ENCODE data around the gene LBHD1.
"Not testable (repeated sequence)": the region's sequence is repeated elsewhere in the genome, so short reads cannot be mapped to it uniquely, and the experiment has no call there.

The LBHD1 gene

DNA sequence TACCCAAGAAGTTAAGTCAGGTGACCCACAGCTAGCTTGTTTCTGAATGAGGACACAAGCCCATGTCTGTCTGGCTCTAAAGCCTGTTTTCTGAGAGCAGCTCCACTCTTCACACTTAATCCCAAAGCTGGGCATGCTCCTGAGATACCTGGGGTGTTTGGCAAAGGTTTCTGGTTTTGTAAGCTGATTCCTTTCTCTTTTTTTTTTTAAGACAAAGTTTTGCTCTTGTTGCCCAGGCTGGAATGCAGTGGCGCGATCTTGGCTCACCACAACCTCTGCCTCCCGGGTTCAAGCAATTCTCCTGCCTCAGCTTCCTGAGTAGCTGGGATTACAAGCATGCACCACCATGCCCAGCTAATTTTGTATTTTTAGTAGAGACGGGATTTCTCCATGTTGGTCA lies 21.6 kb upstream of the LBHD1 start:
- DNase-seq, result not testable (repeated sequence)

- DNase-seq, result no peak
These were observed 17.5 kb upstream of the LBHD1 start, which contains the start of gene LRRN4CL for GRCh38 chr11:62689421-62690183. LRRN4CL (minus strand) TSS chr11:62689530; CDS start chr11:62688508, 1,022 bp downstream.

DNA sequence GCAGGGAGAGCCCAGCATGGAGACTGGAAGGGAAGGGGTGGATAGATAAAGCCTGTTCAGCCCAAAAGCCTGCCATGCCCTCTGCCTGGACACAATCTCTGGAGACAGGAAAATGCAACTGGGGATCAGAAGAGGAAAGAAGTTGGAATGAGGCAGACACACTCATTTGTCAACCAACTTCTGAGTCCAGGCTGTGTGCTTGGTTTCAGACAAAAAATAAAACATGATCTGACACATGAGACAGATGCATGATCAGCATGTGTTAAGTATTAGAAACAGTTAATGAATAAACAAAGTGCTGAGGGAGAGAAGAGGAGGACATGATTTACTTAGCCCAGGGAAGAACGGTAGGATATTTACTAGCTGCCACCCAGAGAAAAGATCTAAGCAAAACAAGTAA lies 16.4 kb upstream of the LBHD1 start:
- DNase-seq, result no peak

DNA sequence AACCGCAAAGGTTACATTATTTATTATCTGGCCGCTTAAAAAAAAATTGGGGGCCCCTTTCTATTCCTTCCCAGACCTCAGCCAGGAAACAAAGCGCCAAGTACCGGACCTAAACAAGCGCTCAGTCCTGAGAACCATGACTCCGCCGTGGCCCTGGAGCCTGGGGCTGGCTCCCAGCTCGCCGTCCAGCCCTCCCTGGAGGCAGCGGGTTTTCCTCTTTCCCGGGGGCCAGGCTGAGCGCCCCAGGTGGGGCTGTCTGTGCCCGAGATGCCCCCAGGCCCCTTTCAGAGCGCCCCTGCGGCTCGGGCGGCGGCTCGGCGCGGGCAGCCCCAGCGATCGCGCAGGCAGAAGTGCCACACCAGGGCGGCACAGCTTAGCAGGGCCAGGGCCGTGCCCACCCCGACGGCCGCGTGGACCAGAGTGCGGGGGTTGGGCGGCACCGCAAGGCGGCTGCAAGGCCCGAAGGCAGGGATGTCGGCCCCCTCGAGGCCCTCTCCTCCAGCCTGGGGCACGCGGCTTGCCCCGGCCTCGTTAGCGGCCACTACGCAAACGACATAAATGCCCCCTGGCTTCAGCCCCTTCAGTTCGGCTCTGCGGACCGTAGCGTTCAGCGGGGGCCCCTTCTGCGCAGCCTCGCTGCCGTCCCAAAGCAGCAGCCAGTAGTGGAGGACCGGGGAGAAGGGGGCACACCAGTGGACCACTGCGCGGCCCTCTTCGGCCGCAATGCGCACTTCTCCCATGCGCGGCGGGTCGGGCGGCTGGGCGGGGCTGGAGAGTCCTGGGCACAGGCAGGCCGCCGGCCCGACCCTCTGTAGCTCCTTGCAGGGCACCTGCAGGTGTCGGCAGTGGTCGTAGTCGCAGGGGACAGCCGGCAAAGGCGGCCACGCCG lies 15.7 kb upstream of the LBHD1 start:
- DNase-seq, result no peak

DNA sequence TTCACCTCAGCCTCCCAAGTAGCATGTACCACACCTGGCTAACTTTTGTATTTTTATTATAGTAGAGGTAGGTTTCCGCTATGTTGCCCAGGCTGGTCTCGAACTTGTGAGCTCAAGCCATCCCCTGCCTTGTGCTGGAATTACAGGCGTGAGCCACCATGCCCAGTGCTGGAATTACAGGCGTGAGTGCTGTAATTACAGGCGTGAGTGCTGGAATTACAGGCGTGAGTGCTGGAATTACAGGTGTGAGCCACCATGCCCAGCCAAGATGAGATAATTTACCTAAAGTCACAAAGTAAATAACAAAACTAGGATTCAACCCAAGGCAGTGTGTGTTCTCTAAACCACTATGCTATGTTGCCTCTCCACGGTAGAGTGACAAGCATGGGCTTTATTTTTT lies 10.5 kb upstream of the LBHD1 start:
- no peak for DNase-seq

GRCh38 chr11:62680825-62681240 lies 8.8 kb upstream of the LBHD1 start:
- peak; percentile 83 to 91 for DNase-seq

- peak; percentile 89 to 93 for DNase-seq
These were observed 7.0 kb upstream of the LBHD1 start, which contains the start of gene UBXN1 for GRCh38 chr11:62678770-62679696. UBXN1 (minus strand) TSS chr11:62679073; CDS start chr11:62678923, 150 bp downstream.

- no peak for DNase-seq
These were observed 6.3 kb upstream of the LBHD1 start for GRCh38 chr11:62678433-62678769.

DNA sequence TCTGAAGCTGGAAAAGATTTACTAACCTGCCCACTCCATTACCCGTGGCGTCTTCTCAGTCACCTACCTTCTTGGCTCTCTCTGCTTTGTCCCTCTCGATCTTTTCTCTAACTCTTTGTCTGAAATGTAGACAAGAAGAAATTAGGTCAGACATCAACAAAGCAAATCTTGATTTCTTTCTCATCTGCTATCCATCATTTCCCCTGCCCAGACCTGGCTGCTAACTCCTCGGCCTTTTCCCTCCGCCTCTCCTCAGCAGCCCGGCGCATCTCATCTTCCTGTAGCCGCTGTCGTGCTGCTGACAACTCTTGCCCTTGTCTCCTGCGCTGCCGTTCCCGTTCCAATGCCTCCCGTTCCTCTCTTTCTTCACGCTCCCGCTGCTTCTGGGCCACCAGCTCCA lies 5.6 kb upstream of the LBHD1 start:
- no peak for DNase-seq

DNA sequence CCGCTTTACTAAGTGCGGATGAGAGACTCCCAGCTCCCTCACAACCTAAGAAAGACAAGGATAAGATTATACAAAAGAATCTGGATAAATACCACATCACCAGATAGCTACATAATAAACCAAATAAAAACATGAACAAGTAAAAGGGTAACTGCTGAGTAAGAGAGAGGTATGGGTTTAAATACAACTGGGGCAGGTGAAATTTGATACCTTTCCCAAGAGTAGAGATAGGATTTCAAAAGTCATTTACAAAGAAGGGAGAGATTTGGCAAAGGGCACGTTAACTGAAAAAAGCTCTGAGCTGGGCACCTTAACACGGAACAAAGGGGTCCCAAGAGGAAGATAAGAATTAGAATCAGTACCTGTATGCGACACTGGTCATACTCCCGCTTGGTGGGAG lies 5.1 kb upstream of the LBHD1 start:
- DNase-seq, result no peak

DNA sequence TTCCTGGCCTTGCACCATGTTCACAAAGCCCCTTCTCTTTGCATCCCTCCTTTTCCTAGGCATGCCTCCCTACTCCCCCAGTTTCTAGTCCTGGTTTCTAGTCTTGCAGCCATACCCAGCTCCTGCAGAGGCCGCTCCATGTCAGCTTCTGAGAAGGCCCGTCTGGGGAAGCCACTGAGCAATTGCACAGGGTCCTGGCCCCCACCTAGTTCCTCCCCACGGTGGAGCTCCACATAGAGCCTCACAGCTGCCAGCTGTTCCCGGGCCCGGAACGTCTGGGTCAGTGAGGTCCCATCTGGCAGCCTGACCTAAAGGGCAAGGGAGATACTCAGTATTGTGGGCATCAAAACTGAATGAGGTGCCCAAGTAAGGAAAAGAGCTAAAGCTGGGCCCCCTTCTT lies 4.6 kb upstream of the LBHD1 start:
- peak; percentile 15 to 23 for DNase-seq

- not testable (repeated sequence) for DNase-seq
These were observed 3.3 kb upstream of the LBHD1 start for GRCh38 chr11:62675415-62675814.

DNA sequence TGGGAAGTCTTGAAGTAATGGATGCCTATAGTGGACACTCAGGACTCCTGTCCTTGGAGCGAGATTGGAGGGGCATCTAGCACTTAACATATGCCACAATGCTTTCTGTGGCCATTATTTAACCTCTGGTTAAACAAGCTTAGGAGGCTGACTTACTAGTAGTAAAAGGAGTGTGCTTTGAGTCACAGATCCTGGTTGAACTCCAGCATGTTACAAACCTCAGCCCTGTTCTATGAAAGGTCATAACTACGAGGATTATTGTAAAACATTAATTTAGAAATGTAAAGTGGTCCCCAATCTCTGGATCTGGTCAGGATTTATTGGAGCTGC lies 1.1 kb upstream of the LBHD1 start:
- no peak for DNase-seq

DNA sequence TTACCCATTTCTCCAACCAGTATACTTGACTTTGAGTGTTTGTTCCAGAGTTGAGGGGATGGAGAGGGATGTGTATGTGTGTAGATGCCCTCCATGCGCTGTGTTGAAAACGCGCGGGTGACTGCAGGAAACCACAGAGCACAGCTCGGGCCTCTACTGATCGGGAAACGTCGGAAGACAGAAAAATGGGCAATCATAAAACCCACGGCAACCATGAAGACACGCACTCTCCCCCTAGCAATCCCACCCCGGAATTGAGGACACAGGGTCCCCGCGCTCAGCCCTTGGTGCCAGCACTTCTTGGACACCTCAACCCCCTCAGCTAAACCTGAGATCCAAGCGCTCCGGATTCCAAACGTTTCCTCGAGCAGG lies 845 bp downstream of the LBHD1 start:
- DNase-seq, result peak; percentile 79 to 85

DNA sequence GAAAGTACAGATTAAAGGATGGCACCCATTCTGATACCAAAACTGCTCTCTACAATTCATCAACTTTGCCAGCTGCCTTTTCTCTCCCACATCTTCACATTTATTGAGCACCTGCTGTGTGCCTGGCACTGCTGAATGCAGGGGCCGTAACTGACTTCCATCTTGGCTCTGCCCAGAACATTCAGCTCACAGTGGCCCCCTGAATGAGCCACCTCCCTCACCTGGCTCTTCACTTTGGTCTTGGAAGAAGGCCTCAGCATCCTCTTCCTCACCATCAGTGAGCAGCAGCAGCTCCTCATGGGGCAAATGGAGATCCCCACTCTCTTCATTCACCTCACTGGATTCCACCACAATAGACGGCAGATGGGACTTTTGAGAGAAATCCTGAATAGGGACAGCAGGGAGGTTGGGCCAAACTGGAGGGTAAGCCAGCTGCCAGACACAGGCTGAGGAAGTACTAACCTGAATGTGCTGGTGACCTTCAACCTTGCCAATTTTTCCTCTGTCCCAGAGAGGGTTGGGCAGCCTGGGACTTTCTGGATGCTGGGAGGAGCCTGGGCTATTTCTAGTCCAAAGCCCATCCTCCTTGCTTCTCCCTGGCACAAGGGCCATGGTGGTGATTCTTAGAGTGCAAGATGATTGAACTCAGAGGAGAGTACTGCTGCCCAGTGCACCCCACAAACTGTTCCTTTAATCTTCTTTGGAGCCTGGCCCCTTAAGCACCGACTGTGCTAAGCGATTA lies 2.5 kb downstream of the LBHD1 start:
- no peak for DNase-seq

DNA sequence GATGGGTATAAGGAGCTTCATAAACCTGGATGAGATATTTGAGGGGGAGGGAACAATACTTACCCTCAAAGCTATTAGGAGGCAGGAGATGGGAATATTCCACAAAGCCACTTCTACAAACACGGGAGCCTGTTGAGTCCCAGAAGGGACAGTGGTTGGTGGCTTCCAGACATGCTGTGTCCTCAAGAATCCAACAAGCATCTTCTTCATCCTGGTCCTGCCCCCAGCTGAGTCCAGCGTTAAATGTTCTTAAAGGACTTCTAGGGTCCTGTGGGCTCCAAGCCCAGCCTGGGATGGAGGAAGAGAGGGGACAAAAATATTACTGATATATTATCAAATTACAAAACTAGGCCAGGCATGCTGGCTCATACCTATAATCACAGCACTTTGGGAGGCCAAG lies 4.6 kb downstream of the LBHD1 start:
- no peak for DNase-seq

- no peak for DNase-seq
These were observed 5.7 kb downstream of the LBHD1 start for GRCh38 chr11:62666259-62666926.

DNA sequence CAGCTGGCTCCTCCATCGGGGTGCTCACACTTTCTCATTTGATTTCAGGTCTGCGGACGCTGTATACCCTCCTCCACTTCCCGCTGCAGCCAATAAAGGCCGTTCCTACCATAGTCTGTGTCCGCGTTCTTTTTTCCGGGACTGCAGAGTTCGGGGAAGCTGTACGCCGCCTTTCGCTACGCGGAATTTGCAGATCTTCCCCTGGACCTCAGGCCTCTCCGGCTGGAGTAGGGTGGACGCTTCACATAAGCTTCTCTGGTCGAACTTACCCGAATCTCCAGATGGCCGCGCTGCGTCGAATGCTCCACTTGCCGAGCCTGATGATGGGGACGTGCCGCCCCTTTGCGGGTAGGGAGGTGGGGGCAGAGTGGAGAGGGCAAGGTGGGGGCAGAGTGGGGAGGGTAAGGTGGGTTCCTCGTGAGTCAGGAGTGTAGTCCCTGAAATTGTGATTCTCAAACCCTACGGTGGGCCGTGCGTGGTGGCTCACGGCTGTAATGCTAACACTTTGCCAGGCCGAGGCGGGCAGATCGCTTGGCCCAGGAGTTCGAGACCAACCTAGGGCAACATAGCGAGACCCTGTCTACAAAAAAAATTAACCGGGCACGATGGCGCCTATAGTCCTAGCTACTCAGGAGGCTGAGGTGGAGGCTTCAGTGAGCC lies 6.3 kb downstream of the LBHD1 start:
- no peak for DNase-seq

DNA sequence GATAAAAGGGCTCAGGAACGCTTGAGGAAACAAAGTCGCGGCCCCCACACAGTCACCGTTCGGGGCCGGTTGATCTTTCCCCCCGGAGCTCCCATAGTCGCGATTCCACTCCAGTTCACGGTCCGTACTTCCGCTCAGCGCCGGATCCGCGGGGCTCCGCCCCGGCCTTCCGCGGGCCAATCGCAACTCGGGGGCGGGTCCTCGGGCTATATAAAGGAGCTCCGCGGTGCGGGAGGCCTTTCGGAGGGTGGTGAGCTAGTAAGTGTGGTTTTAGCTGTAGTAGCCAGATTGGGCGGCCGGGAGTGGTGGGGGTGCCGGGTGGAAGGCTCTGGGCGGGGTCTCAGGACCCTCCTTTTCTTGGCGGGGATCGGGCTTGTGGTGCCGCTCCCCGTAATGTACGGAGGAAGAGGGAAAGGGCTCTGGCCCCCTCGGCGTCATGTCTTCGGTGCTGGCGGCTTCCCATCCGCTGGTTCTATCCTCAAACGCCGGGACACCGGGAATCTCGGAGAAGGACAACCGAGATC lies 6.9 kb downstream of the LBHD1 start, which contains the start of the genes C11orf98 and CSKMT:
C11orf98 (minus strand) TSS at position 136 of the 524 bp plus-strand sequence; CDS start at position 95, 41 bp downstream.
CSKMT (plus strand) TSS at position 238 of the 524 bp plus-strand sequence. CDS start 568 bp downstream, outside the sequence.
- peak; percentile 90 to 93 for DNase-seq

DNA sequence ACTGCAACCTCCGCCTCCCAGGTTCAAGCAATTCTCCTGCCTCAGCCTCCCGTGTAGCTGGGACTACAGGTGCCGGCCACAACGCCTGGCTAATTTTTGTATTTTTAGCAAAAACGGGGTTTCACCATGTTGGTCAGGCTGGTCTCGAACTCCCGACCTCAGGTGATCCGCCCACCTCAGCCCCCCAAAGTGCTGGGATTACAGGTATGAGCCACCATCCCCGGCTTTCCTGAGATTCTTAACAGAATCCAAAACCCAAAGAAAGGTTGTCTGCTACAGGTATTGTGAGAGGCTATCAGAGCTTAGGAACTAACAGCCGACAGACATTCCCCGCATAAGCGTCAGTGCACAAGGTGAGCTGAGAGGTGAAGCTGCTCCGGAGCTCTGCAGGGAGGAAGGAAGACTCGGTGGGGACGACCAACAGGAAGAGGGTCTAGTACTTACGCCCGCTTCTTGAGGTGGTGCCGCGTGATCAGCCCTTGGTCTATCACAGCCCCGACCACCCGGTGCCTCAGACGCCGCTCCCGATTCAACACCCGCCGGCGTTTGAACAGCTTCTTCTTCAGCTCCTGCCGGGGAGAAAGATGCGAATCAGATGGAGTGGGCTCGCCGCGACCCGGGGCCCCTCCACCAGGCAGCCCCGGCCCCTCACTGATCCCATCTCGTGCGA lies 7.5 kb downstream of the LBHD1 start:
- peak; percentile 70 to 77 for DNase-seq
